GM21717 (cell line): ENCODE measurements around the gene ZNF35.

Experiments used
- ATAC-seq: cut with Tn5 transposase; IDR thresholded peaks from one replicate; pipeline ENCODE4 v1.9.1; 2021; ENCODE audit warnings: mild to moderate bottlenecking, moderate library complexity; ENCODE audit not compliant: unreplicated experiment

Gene ZNF35

DNA sequence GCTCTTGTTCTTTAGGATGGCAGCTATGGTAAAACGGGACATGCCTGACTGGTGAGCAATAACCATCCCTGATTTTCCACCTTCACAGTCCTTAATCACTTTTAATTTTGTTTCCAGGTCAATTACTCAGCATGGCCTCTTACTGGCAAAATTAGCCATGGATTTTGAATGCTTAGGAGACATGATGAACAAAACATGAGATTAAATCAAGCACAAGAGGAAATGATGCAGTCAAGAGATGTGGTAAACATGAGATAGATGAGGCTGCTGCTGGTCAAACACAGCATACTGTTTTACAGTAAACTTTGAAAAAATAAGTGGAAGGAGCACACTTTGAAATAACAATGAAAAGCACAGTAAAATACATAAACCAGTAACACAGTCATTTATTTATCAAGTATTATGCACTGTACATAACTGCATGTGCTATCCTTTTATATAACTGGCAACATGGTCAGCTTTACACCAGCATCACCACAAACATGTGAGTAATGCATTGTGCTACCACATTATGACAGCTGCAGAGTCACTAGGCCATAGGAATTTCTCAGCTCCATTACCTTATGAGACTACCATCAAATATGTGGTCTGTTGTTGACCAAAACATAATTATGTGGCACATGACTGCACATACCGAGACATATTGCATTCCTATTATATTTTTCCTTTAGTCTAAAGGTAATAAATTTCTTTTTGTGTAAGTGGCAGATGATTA, 33.8 kb downstream of the ZNF35 start:
- no peak for ATAC-seq

DNA sequence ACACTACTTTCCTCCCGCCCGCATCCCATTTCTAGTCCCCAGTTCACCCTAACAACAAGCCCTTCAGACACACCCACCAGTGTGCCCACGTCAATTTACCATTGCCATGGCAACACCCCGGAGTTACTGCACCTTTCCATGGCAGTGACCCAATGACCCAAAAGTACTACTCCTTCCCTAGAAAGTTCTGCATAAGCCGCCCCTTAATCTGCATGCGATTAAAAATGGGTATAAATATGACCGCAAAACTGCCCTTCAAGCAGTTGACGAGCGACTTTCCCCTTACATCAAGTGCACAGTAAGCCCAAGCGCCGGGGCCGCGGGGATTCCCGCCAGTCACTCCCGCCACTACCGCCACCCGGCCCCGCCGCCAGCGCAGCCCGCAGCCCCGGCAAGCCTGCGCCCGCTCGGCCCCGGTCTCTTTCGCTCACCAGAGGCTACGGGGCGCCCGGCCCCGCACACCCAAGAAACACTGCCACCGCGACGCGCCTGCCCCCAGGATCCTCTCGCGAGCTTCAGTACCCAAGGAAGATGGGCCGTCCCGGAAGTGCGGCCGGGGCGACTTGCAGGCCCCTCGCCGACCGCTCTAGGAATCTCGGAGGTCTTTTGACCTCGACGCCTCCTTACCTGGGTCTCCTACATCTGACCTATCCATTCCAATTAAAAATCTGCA, 36.7 kb downstream of the ZNF35 start:
- peak; percentile 78 for ATAC-seq

DNA sequence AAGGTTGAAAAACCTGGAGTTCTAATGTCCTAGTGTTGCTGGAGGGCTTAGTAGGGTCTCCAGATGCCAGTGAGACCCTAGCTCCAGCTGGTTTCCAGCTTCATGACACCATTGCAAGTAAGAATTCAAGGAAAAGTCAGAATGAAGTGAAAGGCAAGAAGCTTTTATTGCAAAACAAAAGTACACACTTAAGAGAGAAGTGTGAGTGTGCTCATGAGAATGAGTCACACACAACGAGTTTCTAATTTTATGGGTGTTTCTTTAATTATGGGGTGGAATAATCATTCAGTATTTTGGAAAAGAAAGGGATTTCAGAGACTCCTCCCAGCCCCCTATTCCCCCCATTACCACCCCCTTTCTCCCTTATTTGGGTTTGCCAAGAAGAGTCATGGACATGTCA, 39.4 kb downstream of the ZNF35 start:
- no peak for ATAC-seq
